SJCRH30 (cell line): ENCODE data around the gene CALM3. TPM values are rescaled to one million over a fixed set of nuclear protein-coding genes. Genes with fewer than 3 reads are reported as not detected.
"Not testable (repeated sequence)": the region's sequence is repeated elsewhere in the genome, so short reads cannot be mapped to it uniquely, and the experiment has no call there.

Source experiments
- DNase-seq, 2 experiments: peaks; one replicate each; pipeline ENCODE4 v3.0.0-alpha.2; 2015 to 2020
- H3K27ac ChIP-seq: fragments of 250-450 bp; sonication (Bioruptor Pico); 2 replicates; pipeline ENCODE4 v1.5.1; 2020; ENCODE audit warnings: mild to moderate bottlenecking, moderate library complexity
- H3K27me3 ChIP-seq: fragments of 250-450 bp; sonication (Bioruptor Pico); 2 replicates; pipeline ENCODE4 v1.5.1; 2020; ENCODE audit warnings: mild to moderate bottlenecking, moderate library complexity
- H3K36me3 ChIP-seq: fragments of 250-450 bp; sonication (Bioruptor Pico); 2 replicates; pipeline ENCODE4 v1.5.1; 2020; ENCODE audit warnings: mild to moderate bottlenecking, moderate library complexity
- H3K4me1 ChIP-seq: fragments of 250-450 bp; sonication (Bioruptor Pico); 2 replicates; pipeline ENCODE4 v1.5.1; 2020; ENCODE audit warnings: mild to moderate bottlenecking, moderate library complexity
- H3K4me3 ChIP-seq: fragments of 250-450 bp; sonication (Bioruptor Pico); 2 replicates; pipeline ENCODE4 v1.5.1; 2020; ENCODE audit warnings: mild to moderate bottlenecking, moderate library complexity
- H3K9me3 ChIP-seq: fragments of 250-450 bp; sonication (Bioruptor Pico); replicated peaks from 2 replicates; pipeline ENCODE4 v1.5.1; 2020; ENCODE audit warnings: mild to moderate bottlenecking, moderate library complexity
- total RNA-seq: library from RNA; depleted of rRNA; stranded (reverse); fragments of >200 nt; shearing (Covaris generic); gene quantifications from 2 replicates; pipeline ENCODE4 v1.2.3, GENCODE V29; 2014

CALM3 gene
- total RNA-seq, 1 experiment from 2014 or later: 239 TPM

DNA sequence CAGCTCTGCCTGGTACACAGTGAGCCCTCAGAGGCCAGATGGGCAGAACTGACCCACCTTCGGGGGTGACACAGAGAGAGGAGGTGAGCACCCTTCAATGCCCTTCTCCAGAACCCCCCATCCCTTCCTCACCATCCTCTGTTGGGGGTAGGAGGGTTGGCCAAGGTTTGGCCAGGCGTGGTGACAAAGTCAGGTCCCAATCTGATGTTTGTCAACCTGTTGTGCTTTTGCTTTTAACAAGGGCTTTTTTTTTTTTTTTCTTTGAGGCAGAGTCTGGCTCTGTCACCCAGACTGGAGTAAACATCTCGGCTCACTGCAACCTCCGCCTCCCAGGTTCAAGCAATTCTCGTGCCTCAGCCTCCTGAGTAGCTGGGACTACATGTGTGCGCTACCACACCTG is 16.5 kb downstream of the CALM3 start:
- H3K27me3 ChIP-seq: peaks cover 8% of the 10 kb centered on the region; the same call in 1 of the 2 replicates
- H3K9me3 ChIP-seq: no peaks in the 10 kb centered on the region
- no peak for DNase-seq
- H3K4me3 ChIP-seq: no peak overlapping the region
- no peak overlapping the region for H3K27ac ChIP-seq
- H3K4me1 ChIP-seq: peaks cover 28% of the 10 kb centered on the region
- H3K36me3 ChIP-seq: no peaks in the 10 kb centered on the region

DNA sequence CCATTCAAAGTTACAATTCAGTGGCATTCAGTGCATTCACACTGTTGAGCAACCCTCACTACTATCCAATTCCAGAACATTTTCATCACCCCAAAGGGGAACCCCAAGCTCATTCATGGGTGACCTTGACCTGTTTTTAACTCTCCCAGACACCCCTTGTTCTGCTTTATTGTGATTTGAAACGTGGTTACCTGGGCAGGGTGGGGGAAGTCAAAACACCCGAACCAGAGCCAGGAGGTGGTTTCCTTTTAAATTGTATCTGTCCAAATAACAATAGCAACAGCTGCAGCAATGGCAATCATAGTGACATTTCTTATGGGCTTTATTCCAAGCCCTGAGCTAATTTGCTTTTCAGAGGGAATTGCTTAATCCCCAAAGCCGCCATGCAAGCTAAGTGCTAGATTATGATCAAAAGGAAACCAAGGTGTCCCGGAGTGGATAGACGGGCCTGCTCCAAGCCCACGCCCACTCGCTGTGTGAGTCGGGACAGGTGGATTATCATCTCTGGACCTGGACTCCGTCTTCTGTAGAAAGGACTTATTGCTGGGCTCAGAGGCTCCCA is 17.6 kb downstream of the CALM3 start:
- Histone ChIP-seq H3K36me3 (no peaks in the 10 kb centered on the region), H3K27ac (no peak overlapping the region), H3K9me3 (no peaks in the 10 kb centered on the region), H3K4me1 (peaks cover 28% of the 10 kb centered on the region), H3K27me3 (peaks cover 8% of the 10 kb centered on the region; the same call in 1 of the 2 replicates), H3K4me3 (no peak overlapping the region)
- peak in 1 of 2 experiments; percentile 63 for DNase-seq

DNA sequence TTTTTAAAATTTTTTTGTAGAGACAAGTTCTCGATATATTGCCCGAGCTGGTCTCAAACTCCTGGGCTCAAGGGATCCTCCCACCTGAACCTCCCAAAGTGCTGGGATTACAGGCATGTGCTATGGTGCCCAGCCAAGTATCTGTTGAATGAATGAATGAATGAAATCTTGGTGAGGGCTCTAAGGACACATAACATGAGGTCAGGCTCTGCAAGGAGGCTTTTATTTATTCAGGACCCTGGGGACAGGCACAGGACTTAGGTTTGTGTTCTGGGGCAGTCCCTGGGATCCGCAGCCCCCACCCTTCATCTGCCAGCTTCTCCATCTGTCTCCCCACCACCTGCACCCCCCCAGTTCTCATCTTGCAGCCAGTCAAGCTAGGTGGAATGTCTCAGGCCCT is 19.1 kb downstream of the CALM3 start:
- DNase-seq: no peak
- peaks cover 8% of the 10 kb centered on the region; the same call in 1 of the 2 replicates for H3K27me3 ChIP-seq
- peaks cover 28% of the 10 kb centered on the region for H3K4me1 ChIP-seq
- H3K4me3 ChIP-seq: no peak overlapping the region
- no peaks in the 10 kb centered on the region for H3K9me3 ChIP-seq
- H3K36me3 ChIP-seq: no peaks in the 10 kb centered on the region
- H3K27ac ChIP-seq: no peak overlapping the region

DNA sequence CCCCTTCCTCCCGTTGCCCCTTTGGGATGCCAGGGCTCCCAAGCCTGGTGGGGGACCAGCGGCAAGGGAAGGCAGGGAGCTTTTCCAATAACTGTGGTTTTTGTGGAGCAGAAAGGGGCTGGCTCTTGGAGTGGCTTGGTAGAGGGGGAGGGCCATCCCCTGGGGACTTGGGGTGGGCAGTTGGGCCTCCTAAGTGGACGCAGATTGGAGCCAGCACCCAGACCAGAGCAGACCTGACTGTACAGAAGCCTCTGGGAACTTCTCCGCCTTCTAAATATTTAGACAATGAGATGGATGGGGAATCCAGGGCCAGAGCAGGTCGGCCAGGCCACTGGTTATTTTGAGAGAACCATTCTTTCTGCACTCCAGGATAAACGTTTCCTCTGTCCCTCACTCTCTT is 19.6 kb downstream of the CALM3 start:
- no peaks in the 10 kb centered on the region for H3K9me3 ChIP-seq
- no peaks in the 10 kb centered on the region for H3K36me3 ChIP-seq
- no peak overlapping the region for H3K4me3 ChIP-seq
- peaks cover 8% of the 10 kb centered on the region; the same call in 1 of the 2 replicates for H3K27me3 ChIP-seq
- peak in 1 of 2 experiments; percentile 32 for DNase-seq
- H3K4me1 ChIP-seq: peaks cover 28% of the 10 kb centered on the region
- H3K27ac ChIP-seq: no peak overlapping the region

DNA sequence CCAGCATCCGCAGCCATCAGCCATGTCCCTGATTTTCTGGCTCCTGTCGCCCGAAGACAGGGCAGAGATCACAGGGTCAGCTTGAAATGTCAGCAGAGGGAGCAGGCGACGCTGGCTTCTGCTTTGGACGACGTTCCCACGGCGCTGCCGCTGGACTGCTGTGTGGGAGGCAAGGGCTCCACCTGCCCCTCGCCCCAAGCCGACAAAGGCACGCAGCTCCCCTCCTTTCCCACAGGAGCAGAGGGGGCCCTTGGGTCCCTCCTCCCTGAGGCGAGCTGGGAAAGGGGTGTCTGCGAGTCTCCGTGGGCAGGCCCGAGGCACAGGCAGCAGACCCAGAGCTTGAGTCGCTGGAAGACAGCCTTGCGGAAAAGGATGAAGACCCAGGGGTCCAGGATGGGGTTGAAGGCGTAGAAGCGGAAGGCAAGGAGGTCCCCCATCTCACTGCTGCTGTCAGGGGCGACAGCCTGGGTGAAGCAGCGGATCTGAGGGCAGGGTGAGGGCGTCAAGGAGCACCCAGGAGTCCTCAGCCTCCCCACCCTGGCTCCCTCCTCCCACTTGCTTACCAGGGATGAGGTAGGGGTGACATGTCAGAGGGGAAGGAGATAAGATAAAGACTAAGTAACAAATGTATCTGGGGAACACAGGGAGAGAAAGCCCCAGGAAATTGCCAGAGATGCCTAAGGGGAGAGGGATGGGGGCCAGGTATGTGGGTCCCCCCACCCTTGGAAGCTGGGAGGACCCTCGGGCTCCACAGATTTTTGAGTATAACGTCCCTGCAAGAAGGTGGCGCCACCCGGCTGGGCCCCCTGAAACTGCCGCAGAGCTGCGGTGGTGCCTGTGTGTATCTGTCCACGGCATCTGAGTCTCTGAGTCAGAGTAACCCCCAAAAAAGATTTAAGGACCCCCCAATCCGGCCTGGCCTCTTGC is 20.3 kb downstream of the CALM3 start:
- H3K27ac ChIP-seq: no peak overlapping the region
- no peak for DNase-seq
- no peaks in the 10 kb centered on the region for H3K9me3 ChIP-seq
- H3K4me1 ChIP-seq: peaks cover 27% of the 10 kb centered on the region
- no peak overlapping the region for H3K4me3 ChIP-seq
- H3K27me3 ChIP-seq: peaks cover 8% of the 10 kb centered on the region; the same call in 1 of the 2 replicates
- H3K36me3 ChIP-seq: no peaks in the 10 kb centered on the region

DNA sequence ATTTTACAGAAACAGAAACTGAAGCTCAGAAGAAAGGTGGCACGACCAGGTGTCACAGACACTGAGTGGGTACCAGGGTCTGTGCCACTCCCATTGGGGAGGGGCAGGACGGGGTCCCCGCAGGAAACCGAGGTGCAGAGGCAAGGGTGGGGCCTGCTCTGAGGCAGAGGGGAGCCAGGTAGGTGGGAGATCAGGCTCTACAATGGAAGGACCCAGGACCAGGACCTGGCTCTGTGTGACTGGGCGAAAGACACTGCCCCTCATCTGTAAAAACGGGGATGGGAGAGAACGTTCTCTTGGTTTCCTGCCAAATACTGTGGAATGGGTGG is 21.0 kb downstream of the CALM3 start:
- Histone ChIP-seq H3K36me3 (no peaks in the 10 kb centered on the region), H3K4me3 (no peak overlapping the region), H3K27me3 (peaks cover 8% of the 10 kb centered on the region; the same call in 1 of the 2 replicates), H3K4me1 (peaks cover 23% of the 10 kb centered on the region), H3K9me3 (no peaks in the 10 kb centered on the region), H3K27ac (no peak overlapping the region)
- DNase-seq: no peak

DNA sequence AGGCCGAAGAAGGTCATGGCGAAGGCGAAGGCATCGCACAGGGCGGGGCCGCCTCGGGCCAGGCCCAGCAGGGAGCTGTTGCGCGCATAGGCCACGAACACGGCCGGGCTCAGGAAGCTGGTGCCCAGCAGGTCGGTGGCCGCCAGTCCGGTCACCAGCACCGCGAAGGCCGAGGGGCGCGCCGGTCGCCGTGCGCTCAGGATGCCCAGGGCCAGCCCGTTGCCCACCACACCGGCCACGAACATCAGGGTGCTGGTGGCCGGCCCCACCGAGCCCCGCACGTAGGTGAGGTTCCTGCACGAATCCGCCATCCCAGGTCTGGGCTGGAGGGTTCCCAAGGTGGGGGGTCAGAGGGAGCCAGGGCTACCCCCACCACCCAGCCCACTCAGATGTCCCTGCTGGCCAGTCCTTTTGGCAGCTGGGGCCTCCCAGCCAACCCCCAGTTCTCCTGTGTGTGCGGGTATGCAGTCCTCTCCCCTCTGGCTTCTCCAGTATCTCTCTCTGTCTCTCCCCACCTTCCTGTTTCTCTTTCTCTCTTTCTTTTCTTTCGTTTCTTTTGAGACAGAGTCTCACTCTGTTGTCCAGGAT is 22.9 kb downstream of the CALM3 start:
- no peak for DNase-seq
- no peaks in the 10 kb centered on the region for H3K36me3 ChIP-seq
- peaks cover 8% of the 10 kb centered on the region; the same call in 1 of the 2 replicates for H3K27me3 ChIP-seq
- H3K4me1 ChIP-seq: peaks cover 14% of the 10 kb centered on the region; the same call in 1 of the 2 replicates
- H3K9me3 ChIP-seq: no peaks in the 10 kb centered on the region
- H3K4me3 ChIP-seq: no peak overlapping the region
- no peak overlapping the region for H3K27ac ChIP-seq

DNA sequence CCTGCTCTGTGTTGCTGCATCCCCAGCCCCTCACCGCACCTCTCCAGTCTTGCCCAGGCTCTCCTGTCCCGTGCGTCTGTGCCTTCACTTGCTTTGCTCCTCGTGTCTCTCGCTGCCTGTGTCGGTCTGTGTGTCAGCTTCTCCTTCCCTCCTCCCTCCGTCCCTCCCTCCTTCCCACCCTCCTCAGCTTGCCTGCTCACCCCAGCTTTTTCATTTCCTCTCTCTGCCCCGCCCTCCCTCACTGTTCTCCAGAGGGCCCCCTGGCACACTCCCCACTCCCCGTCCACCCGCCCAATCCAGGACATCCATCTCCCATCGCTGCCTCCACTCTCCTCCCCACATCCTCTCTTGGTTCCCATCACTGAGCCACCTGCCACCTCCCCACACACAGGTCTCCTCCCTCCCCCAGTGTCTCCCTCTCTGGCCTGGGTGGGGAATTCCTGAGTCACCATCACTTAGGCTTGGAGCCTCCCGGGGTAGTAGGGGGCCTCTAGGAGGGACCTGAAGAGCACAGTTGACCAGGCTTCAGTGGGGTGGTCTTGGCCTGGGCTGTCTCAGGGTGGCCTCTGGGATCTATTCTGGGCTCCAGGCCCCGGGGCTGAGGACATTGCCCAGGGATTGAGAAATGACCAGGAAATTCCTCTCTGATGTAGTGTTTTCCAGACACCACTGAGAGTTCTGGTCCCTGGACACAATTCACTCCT is 24.0 kb downstream of the CALM3 start, which contains the start of gene PTGIR:
Gene PTGIR, minus strand, starts transcription at position 132 of the 704 bp plus-strand sequence. CDS start 864 bp downstream, outside the sequence.
- DNase-seq: peak; percentile 33 to 41
- H3K9me3 ChIP-seq: no peaks in the 10 kb centered on the region
- H3K4me1 ChIP-seq: peaks cover 8% of the 10 kb centered on the region; the same call in 1 of the 2 replicates
- no peak within 1 kb of the TSS for H3K27ac ChIP-seq
- peaks cover 8% of the 10 kb centered on the region; the same call in 1 of the 2 replicates for H3K27me3 ChIP-seq
- H3K4me3 ChIP-seq: no peak within 1 kb of the TSS
- no peaks in the 10 kb centered on the region for H3K36me3 ChIP-seq

DNA sequence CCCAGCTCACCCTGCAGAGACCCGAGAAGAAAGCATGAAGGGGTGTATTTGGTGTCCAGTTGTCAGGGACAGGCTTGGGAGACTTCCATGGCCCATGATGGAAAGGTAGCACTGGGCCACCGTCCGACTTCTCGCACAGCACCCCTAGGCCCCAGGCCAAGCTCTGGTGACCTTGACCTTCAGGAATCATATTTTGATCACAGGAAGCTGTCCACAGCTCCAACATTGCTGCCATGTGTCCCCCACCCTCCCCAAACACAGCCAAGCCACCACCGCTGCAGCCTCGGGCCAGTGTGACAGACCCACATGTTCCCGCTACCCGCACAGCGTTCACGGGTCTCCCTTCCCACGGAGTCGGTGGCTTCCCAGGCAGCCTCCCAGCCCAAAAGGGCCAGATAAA is 24.6 kb downstream of the CALM3 start:
- Histone ChIP-seq H3K27me3 (peaks cover 8% of the 10 kb centered on the region; the same call in 1 of the 2 replicates), H3K4me1 (peaks cover 5% of the 10 kb centered on the region), H3K36me3 (no peaks in the 10 kb centered on the region), H3K9me3 (no peaks in the 10 kb centered on the region), H3K27ac (no peak overlapping the region), H3K4me3 (no peak overlapping the region)
- no peak for DNase-seq

DNA sequence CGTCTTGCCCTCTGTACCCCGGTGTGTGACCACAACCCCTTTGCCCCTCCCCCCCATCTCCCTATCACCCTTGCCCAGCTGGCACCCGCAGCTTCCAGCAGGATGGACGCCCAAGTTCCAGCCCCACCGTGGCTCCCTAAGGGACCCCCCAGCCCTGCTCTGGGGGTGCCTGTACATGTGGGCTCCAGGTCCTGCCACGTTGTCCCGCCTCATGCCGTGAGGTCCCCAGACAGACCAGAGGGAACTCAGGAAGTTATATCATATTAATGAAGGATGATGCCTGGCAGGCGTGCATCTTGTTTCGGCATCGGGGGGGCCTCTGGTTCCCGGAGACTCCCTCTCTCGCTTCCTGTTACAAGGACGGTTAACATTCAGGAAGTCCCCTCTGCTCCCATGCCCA is 25.3 kb downstream of the CALM3 start:
- Histone ChIP-seq H3K27ac (no peak overlapping the region), H3K9me3 (no peaks in the 10 kb centered on the region), H3K27me3 (peaks cover 8% of the 10 kb centered on the region; the same call in 1 of the 2 replicates), H3K4me3 (no peak overlapping the region), H3K36me3 (no peaks in the 10 kb centered on the region), H3K4me1 (peaks cover 11% of the 10 kb centered on the region)
- DNase-seq: no peak

DNA sequence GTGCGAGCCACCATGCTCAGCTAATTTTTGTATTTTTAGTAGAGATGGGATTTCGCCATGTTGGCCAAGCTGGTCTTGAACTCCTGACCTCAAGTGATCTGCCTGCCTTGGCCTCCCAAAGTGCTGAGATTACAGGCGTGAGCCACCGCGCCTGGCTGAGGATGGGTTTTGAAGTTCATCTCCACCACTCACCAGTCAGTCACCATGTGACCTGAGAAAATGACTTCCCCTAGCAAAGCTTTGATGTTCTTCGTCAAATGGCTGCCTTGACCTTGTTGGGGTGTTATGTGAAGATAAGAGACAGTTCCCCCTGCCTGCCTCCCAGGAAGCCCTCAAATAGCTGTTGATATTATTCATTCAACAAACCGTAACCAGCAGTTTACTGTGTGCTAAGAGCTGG is 27.8 kb downstream of the CALM3 start:
- not testable (repeated sequence) for H3K9me3 ChIP-seq, DNase-seq, H3K27me3 ChIP-seq, H3K27ac ChIP-seq, H3K36me3 ChIP-seq, H3K4me3 ChIP-seq
- peaks cover 13% of the 10 kb centered on the region for H3K4me1 ChIP-seq

DNA sequence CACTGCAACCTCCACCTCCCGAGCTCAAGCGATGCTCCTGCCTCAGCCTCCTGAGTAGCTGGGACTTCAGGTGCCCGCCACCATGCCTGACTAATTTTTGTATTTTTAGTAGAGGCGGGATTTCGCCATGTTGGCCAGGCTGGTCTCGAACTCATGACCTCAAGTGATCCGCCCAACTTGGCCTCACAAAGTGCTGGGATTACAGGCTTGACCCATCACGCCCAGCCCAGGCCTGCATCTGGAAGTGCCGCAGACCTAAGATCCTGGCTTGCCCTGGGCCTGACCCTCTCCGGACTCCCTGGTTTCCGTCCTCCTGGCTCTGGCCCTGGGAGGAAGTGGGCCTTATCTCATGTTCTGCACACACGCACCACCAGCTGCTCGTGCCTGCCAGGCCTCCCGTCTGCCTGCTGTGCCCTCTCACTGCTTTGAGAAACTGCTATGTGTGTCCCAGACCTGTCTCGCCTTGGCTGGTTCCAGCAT is 28.5 kb downstream of the CALM3 start:
- H3K4me3 ChIP-seq: no peak overlapping the region
- DNase-seq: no peak
- no peak overlapping the region for H3K27ac ChIP-seq
- peaks cover 13% of the 10 kb centered on the region for H3K4me1 ChIP-seq
- no peaks in the 10 kb centered on the region for H3K9me3 ChIP-seq
- peaks cover 1% of the 10 kb centered on the region; the same call in 1 of the 2 replicates for H3K27me3 ChIP-seq
- H3K36me3 ChIP-seq: no peaks in the 10 kb centered on the region

DNA sequence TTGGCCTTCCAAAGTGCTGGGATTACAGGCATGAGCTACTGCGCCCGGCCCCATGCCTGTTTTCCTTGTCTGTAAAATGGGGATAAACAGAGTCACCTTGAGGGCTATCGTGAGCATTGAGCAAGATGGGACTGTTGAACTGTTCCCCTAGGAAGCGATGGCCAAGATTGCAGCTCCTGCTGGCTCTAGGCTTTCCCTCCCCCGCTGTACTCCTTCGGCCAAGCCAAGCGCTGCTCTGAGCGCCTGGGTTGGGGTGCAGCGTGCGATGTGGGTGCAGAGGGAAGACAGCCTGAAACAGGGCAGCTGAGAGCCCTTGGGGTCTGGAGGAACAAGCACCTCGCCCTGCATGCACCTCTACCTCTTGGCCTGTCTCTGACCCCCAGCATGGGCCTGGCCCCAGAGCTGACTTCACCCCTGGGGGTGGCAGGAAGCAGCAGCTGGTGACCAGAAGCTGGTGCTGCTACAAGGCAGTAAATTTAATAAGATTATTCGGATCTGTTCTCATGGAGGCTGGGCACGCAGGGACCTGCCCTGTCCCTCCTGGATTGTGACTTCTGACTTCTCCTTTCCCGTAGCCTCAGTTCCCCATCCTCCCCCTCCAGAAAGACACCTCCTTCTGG is 29.6 kb downstream of the CALM3 start:
- peak in 1 of 2 experiments; percentile 46 for DNase-seq
- no peaks in the 10 kb centered on the region for H3K36me3 ChIP-seq
- H3K4me1 ChIP-seq: peaks cover 13% of the 10 kb centered on the region
- H3K27me3 ChIP-seq: peaks cover 7% of the 10 kb centered on the region; the same call in 1 of the 2 replicates
- 0 out of 2 replicates have a peak overlapping the region, but pooled peaks have one; percentile 10 for H3K27ac ChIP-seq
- H3K9me3 ChIP-seq: no peaks in the 10 kb centered on the region
- H3K4me3 ChIP-seq: no peak overlapping the region

DNA sequence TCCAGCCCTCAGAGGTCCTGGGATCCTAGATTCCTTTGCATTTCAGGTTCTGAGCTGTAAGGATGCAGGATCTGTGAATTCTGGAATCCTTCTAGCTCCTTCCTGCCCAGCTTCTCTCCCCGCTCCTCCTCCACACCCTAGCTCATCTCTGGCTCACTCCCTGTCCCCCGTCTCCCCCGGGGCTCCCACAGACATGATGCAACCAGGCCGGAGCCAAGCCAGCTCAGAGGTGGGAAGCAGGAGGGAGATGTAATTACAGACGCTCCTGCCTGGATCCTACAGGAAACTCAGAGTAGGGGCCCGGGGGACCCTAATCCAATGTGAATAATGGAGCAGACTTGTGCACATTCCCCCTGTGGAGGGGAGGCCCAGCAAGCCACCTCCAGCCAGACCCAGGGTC is 30.4 kb downstream of the CALM3 start:
- H3K9me3 ChIP-seq: no peaks in the 10 kb centered on the region
- no peaks in the 10 kb centered on the region for H3K36me3 ChIP-seq
- peaks cover 7% of the 10 kb centered on the region; the same call in 1 of the 2 replicates for H3K27me3 ChIP-seq
- peak in 1 of 2 experiments; percentile 51 for DNase-seq
- no peak overlapping the region for H3K4me3 ChIP-seq
- no peak overlapping the region for H3K27ac ChIP-seq
- peaks cover 13% of the 10 kb centered on the region for H3K4me1 ChIP-seq
